Measurements from ENCODE around the gene PKP4. TPM values are rescaled to one million over a fixed set of nuclear protein-coding genes. Genes with fewer than 3 reads are reported as not detected.

The PKP4 gene
- total RNA-seq, 3 donors from 2014 or later: 41.6 to 59.1 (median 51.1) TPM

DNA sequence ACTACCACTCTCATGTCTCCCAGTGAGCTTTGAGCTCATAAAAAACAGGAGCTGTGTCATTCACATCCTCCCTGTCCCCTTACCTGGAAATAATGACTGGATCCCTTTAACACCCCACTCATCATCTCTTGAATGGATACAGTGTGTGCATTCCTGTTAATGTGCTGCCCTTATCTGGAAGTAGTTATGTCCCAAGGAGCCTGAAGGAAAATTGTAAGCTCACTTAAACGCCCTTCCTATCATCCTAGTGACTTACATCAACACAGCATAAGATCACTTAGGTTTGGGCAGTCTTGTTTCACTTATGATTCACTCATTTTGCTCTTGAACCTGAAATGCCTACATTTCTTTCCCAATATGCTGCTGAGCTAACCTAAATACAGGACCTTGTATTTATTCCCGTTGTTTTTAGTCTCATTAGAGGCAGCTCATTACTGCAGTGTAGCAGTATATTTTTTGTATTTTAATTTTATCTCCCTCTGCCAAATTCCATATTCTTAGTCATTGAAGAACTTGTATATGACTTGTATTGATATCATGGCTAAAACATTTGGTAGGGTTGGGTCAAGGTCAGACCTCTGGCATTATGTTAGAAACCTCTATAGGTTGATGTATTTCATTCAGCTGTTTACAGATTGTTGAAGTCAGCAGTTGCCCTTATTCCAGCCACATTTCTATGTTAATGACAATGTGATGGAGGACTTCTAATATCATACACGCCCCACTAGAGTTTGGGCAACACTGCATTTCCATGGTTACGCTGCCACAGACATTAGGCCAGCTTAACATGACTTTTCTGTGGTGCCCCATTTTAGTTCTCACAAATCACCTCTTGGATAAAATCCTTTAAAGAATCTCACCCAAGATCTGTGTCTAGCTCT, 72.9 kb downstream of the PKP4 start:
- Histone ChIP-seq H3K4me3 (no peak overlapping the region), H3K36me3 (ENCODE audit: low read depth) (no peaks in the 10 kb centered on the region), H3K4me1 (ENCODE audit: low read depth) (no peaks in the 10 kb centered on the region), H3K9me3 (no peaks in the 10 kb centered on the region)
- intact Hi-C loops (cut with DNase I, micrococcal nuclease): no loop called here
- TF ChIP-seq, protein P1, sequence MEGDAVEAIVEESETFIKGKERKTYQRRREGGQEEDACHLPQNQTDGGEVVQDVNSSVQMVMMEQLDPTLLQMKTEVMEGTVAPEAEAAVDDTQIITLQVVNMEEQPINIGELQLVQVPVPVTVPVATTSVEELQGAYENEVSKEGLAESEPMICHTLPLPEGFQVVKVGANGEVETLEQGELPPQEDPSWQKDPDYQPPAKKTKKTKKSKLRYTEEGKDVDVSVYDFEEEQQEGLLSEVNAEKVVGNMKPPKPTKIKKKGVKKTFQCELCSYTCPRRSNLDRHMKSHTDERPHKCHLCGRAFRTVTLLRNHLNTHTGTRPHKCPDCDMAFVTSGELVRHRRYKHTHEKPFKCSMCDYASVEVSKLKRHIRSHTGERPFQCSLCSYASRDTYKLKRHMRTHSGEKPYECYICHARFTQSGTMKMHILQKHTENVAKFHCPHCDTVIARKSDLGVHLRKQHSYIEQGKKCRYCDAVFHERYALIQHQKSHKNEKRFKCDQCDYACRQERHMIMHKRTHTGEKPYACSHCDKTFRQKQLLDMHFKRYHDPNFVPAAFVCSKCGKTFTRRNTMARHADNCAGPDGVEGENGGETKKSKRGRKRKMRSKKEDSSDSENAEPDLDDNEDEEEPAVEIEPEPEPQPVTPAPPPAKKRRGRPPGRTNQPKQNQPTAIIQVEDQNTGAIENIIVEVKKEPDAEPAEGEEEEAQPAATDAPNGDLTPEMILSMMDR (IDR thresholded peaks at IDR 0.05): no peak
- no peak for DNase-seq
- ATAC-seq: peak; percentile 63

DNA sequence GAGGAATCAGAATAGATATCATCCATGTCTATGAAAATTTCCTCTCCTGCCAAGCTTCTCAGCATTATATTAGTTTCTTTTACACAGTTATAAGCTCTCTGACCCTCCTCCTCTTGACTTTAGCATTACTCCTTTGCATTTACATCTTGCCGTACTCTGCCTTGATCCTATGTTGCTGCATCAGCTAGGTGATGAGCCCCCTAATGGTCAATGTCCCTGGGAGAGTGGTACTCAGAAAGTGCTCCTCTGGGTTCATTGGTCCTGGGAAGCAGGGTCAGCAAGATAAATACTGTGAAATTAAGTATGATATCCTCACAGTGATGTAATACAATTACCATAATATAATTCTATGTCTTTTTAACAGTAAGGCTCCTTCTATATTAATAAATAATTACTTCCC, 74.1 kb downstream of the PKP4 start:
- TF ChIP-seq, protein P1 (IDR thresholded peaks at IDR 0.05): no peak
- ATAC-seq (no peak), DNase-seq (no peak)
- Histone ChIP-seq H3K4me3 (no peak overlapping the region), H3K4me1 (ENCODE audit: low read depth) (no peaks in the 10 kb centered on the region), H3K9me3 (no peaks in the 10 kb centered on the region), H3K36me3 (ENCODE audit: low read depth) (no peaks in the 10 kb centered on the region)
- intact Hi-C loops (cut with DNase I, micrococcal nuclease): no loop called here

DNA sequence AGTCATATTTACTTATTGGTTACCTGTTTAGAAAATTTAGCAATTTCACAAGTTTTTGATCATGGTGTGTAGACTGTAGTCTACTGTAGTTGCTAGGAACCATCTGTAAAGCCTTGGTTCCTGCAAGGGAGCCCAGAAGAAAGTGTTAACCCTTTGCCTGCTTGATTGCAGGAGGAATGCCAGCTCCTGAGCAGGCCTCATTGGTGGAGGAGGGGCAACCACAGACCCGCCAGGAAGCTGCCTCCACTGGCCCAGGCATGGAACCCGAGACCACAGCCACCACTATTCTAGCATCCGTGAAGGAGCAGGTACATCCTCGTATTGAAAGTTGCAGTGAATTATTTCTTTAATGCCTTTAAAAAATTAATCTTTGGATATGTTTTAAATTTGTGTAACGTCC, 76.3 kb downstream of the PKP4 start:
- DNase-seq (no peak), ATAC-seq (no peak)
- Histone ChIP-seq H3K9me3 (no peaks in the 10 kb centered on the region), H3K4me1 (ENCODE audit: low read depth) (no peaks in the 10 kb centered on the region), H3K36me3 (ENCODE audit: low read depth) (no peaks in the 10 kb centered on the region), H3K4me3 (no peak overlapping the region)
- TF ChIP-seq, protein P1 (IDR thresholded peaks at IDR 0.05): no peak
- intact Hi-C loops (cut with DNase I, micrococcal nuclease): no loop called here

DNA sequence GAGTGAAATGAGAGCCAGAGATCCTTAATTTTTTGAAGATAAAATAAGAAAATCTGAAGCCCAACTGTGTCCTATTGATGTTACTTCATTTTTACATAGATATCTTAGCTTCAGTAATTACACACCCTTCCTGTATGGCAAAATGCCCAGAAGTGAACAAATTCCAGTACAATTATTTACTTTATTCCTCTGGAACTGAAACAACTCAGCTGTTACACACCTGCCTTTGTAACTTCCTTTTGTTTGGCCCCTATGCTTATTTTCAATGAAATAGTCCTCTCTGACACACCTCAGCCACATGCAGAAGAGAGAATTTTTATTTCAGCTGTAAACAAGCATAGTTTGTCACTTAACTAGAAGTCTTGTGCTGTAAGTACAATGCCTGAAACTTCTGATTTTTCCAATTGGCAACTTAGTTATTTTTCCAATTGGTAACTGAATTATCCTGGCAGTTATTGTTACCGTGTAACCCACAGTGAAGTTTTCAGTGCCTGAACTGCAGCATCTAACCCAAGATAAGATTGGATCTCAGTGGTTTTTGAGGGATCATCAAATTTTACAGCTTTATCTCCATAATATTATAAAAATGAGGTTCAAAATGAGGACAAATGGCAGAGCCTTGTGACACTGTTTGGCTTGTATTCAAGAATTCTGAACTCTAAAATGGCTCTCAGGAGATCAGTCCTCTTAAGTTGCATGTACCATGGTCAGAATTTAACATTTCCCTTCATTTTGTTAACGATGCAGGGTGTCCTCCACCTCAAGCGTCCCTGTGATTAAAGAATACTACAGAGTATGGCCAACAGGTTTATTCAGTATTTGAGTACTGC, 82.6 kb downstream of the PKP4 start:
- Histone ChIP-seq H3K36me3 (ENCODE audit: low read depth) (no peaks in the 10 kb centered on the region), H3K4me3 (no peak overlapping the region), H3K4me1 (ENCODE audit: low read depth) (peaks cover 12% of the 10 kb centered on the region), H3K9me3 (no peaks in the 10 kb centered on the region)
- peak in 1 of 3 donors; percentile 77 for DNase-seq
- ATAC-seq: peak; percentile 97
- intact Hi-C loops (cut with DNase I, micrococcal nuclease): no loop called here
- TF ChIP-seq, protein P1 (IDR thresholded peaks at IDR 0.05): no peak

DNA sequence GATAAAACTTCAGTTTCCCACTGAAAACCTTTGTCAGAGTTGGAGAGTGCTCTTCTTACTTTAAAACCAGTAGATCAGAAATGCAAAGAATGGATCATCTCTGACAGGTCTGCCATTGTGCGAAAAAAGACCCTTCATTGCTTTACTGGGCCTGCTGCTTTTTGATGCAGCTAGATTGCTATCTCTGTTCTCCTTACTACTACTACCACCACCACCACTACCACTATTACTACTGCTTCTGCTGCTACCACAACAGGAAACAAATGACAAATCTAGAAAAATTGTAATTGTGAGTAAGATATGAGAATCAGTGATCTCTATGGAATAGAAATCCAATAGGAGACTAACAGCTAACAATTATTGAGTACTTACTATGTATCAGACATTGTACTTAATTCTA, 85.8 kb downstream of the PKP4 start:
- H3K4me1 ChIP-seq (ENCODE audit: low read depth): peaks cover 12% of the 10 kb centered on the region
- no peaks in the 10 kb centered on the region for H3K36me3 ChIP-seq (ENCODE audit: low read depth)
- intact Hi-C loops (cut with DNase I, micrococcal nuclease): no loop called here
- DNase-seq (no peak), ATAC-seq (no peak)
- TF ChIP-seq, protein P1 (IDR thresholded peaks at IDR 0.05): no peak
- H3K4me3 ChIP-seq: no peak overlapping the region
- H3K9me3 ChIP-seq: no peaks in the 10 kb centered on the region

All from mucosa of descending colon (tissue), 3 donors.